HEK293 (cell line): ENCODE results near the gene TEX2.

Experiments
- CTCF ChIA-PET: fragments of 350-600 bp; formaldehyde crosslinking; extraction: SDS; loops from one replicate; lab custom pipeline; 2021; ENCODE audit warnings: antibody characterized with exemption; lab: Yijun Ruan, JAX
- POLR2A ChIA-PET: fragments of 300-600 bp; formaldehyde crosslinking; extraction: SDS; loops from one replicate; lab custom pipeline; 2020; ENCODE audit warnings: antibody characterized with exemption, inconsistent platforms; lab: Yijun Ruan, JAX
- H3K27ac ChIP-seq: fragments of 200-500 bp; sonication (Bioruptor generic); 2 replicates; pipeline ENCODE4 v1.5.1; 2014; ENCODE audit warnings: low read depth, low read length, control low read depth, inconsistent platforms; ENCODE audit errors: extremely low read depth
- H3K36me3 ChIP-seq, 2 experiments: fragments of 200-500 bp in 1 of 2; sonication (Bioruptor generic) in 1 of 2; 1 replicate in 1 of 2; 2 replicates in 1 of 2; pipeline ENCODE4 v1.5.1; 2014 to 2017; ENCODE audit warnings: inconsistent platforms in 2 of 2, low read length in 2 of 2; ENCODE audit not compliant: control insufficient read depth in 2 of 2, insufficient read depth in 1 of 2
- H3K4me1 ChIP-seq: fragments of 200-500 bp; sonication (Bioruptor generic); 2 replicates; pipeline ENCODE4 v1.5.1; 2014; ENCODE audit warnings: mild to moderate bottlenecking, low read length, inconsistent platforms; ENCODE audit not compliant: control insufficient read depth, insufficient read depth
- H3K4me3 ChIP-seq: 2 replicates; pipeline ENCODE4 v1.5.1; 2011; ENCODE audit warnings: low read depth, mild to moderate bottlenecking, control low read depth, low read length, moderate library complexity
- H3K9me3 ChIP-seq: fragments of 200-500 bp; sonication (Bioruptor generic); 2 replicates; pipeline ENCODE4 v1.5.1; 2014; ENCODE audit warnings: low read depth, low read length, inconsistent platforms; ENCODE audit not compliant: control insufficient read depth, insufficient read depth
- YY2 ChIP-seq: fragments of 450-650 bp; formaldehyde crosslinking; IDR thresholded peaks from 2 replicates; pipeline ENCODE4 v1.5.1; 2016; ENCODE audit warnings: missing biosample characterization, missing genetic modification characterization
- ZBTB17 ChIP-seq: fragments of 450-650 bp; formaldehyde crosslinking; IDR thresholded peaks from 2 replicates; pipeline ENCODE4 v1.5.1; 2016; ENCODE audit warnings: missing biosample characterization, missing genetic modification characterization
- ZNF140 ChIP-seq: fragments of 450-650 bp; formaldehyde crosslinking; IDR thresholded peaks from 2 replicates; pipeline ENCODE4 v1.5.1; 2016; ENCODE audit warnings: missing biosample characterization, missing genetic modification characterization
- ZNF211 ChIP-seq: fragments of 450-650 bp; formaldehyde crosslinking; IDR thresholded peaks from 2 replicates; pipeline ENCODE4 v1.5.1; 2016; ENCODE audit warnings: low read depth, missing biosample characterization, missing genetic modification characterization
- ZNF423 ChIP-seq: fragments of 450-650 bp; formaldehyde crosslinking; IDR thresholded peaks from 2 replicates; pipeline ENCODE4 v1.5.1; 2016; ENCODE audit warnings: missing biosample characterization, missing genetic modification characterization
- ZNF600 ChIP-seq: fragments of 450-650 bp; formaldehyde crosslinking; IDR thresholded peaks from 2 replicates; pipeline ENCODE4 v1.5.1; 2016; ENCODE audit warnings: missing biosample characterization, missing genetic modification characterization
- ZNF670 ChIP-seq: fragments of 450-650 bp; formaldehyde crosslinking; IDR thresholded peaks from 2 replicates; pipeline ENCODE4 v1.5.1; 2016; ENCODE audit warnings: missing biosample characterization, missing genetic modification characterization, low read depth
- ZNF843 ChIP-seq: fragments of 450-650 bp; formaldehyde crosslinking; IDR thresholded peaks from 2 replicates; pipeline ENCODE4 v1.5.1; 2016; ENCODE audit warnings: missing biosample characterization, missing genetic modification characterization
- TF ChIP-seq, protein P1 (sequence below): fragments of 450-650 bp; formaldehyde crosslinking; optimal IDR thresholded peaks from 2 replicates; pipeline ENCODE3; 2016; ENCODE audit warnings: missing biosample characterization, mild to moderate bottlenecking, missing genetic modification characterization
- TF ChIP-seq, protein P2 (sequence below): fragments of 450-650 bp; formaldehyde crosslinking; conservative IDR thresholded peaks from 2 replicates; pipeline ENCODE4 v1.5.1; 2016; ENCODE audit warnings: low read depth, missing biosample characterization, missing genetic modification characterization
- TF ChIP-seq, protein P3 (sequence below): fragments of 450-650 bp; formaldehyde crosslinking; IDR thresholded peaks from 2 replicates; pipeline ENCODE4 v1.5.1; 2017; ENCODE audit warnings: missing biosample characterization, missing genetic modification characterization
- TF ChIP-seq, protein P4 (sequence below): fragments of 450-650 bp; formaldehyde crosslinking; IDR thresholded peaks from 2 replicates; pipeline ENCODE4 v1.5.1; 2016; ENCODE audit warnings: missing biosample characterization, missing genetic modification characterization
- TF ChIP-seq, protein P5 (sequence below): fragments of 450-650 bp; IDR thresholded peaks from 2 replicates; pipeline ENCODE4 v1.5.1; 2018; ENCODE audit warnings: missing biosample characterization, missing genetic modification characterization

TEX2 gene

DNA sequence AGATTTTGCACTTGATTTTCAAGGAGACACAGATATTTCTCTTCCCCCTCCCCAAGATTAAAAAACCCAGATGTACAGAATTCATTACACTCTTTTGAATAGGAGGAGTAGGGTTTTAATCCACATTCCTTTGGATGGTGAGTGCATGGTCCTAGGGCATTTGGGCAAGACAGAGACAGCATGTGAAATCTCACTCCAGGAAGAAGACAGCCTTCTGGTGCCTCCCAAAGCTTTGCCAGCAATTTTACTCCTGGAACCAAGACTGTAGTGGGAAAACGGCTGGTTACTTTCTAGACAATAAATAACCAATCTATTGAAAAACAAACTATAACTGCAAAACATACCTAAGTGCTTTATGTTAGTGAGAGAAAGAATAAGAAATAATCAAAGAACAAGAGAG lies 15.2 kb downstream of the TEX2 start:
- POLR2A ChIA-PET, result no interaction called here
- no peak for TF ChIP-seq ZNF843 (tag by site-specific recombination)
- TF ChIP-seq ZNF140 (tag by site-specific recombination), result no peak
- TF ChIP-seq YY2 (tag by site-specific recombination), result no peak
- TF ChIP-seq, protein P1, sequence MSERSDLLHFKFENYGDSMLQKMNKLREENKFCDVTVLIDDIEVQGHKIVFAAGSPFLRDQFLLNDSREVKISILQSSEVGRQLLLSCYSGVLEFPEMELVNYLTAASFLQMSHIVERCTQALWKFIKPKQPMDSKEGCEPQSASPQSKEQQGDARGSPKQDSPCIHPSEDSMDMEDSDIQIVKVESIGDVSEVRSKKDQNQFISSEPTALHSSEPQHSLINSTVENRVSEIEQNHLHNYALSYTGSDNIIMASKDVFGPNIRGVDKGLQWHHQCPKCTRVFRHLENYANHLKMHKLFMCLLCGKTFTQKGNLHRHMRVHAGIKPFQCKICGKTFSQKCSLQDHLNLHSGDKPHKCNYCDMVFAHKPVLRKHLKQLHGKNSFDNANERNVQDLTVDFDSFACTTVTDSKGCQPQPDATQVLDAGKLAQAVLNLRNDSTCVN (tag by site-specific recombination), result no peak
- TF ChIP-seq, protein P2, sequence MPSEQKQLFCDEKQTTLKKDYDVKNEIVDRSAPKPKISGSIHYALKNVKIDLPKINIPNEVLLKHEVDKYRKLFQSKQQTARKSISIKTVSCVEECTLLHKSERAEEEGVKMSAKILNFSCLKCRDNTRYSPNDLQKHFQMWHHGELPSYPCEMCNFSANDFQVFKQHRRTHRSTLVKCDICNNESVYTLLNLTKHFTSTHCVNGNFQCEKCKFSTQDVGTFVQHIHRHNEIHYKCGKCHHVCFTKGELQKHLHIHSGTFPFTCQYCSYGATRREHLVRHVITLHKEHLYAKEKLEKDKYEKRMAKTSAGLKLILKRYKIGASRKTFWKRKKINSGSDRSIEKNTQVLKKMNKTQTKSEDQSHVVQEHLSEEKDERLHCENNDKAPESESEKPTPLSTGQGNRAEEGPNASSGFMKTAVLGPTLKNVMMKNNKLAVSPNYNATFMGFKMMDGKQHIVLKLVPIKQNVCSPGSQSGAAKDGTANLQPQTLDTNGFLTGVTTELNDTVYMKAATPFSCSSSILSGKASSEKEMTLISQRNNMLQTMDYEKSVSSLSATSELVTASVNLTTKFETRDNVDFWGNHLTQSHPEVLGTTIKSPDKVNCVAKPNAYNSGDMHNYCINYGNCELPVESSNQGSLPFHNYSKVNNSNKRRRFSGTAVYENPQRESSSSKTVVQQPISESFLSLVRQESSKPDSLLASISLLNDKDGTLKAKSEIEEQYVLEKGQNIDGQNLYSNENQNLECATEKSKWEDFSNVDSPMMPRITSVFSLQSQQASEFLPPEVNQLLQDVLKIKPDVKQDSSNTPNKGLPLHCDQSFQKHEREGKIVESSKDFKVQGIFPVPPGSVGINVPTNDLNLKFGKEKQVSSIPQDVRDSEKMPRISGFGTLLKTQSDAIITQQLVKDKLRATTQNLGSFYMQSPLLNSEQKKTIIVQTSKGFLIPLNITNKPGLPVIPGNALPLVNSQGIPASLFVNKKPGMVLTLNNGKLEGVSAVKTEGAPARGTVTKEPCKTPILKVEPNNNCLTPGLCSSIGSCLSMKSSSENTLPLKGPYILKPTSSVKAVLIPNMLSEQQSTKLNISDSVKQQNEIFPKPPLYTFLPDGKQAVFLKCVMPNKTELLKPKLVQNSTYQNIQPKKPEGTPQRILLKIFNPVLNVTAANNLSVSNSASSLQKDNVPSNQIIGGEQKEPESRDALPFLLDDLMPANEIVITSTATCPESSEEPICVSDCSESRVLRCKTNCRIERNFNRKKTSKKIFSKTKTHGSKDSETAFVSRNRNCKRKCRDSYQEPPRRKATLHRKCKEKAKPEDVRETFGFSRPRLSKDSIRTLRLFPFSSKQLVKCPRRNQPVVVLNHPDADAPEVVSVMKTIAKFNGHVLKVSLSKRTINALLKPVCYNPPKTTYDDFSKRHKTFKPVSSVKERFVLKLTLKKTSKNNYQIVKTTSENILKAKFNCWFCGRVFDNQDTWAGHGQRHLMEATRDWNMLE (tag by site-specific recombination), result no peak
- TF ChIP-seq ZBTB17 (tag by site-specific recombination), result no peak
- no peak for TF ChIP-seq ZNF423 (tag by site-specific recombination)
- TF ChIP-seq ZNF211 (tag by site-specific recombination), result no peak
- TF ChIP-seq, protein P3, sequence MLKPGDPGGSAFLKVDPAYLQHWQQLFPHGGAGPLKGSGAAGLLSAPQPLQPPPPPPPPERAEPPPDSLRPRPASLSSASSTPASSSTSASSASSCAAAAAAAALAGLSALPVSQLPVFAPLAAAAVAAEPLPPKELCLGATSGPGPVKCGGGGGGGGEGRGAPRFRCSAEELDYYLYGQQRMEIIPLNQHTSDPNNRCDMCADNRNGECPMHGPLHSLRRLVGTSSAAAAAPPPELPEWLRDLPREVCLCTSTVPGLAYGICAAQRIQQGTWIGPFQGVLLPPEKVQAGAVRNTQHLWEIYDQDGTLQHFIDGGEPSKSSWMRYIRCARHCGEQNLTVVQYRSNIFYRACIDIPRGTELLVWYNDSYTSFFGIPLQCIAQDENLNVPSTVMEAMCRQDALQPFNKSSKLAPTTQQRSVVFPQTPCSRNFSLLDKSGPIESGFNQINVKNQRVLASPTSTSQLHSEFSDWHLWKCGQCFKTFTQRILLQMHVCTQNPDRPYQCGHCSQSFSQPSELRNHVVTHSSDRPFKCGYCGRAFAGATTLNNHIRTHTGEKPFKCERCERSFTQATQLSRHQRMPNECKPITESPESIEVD, result no peak
- no peak for TF ChIP-seq ZNF600 (tag by site-specific recombination)
- TF ChIP-seq, protein P4, sequence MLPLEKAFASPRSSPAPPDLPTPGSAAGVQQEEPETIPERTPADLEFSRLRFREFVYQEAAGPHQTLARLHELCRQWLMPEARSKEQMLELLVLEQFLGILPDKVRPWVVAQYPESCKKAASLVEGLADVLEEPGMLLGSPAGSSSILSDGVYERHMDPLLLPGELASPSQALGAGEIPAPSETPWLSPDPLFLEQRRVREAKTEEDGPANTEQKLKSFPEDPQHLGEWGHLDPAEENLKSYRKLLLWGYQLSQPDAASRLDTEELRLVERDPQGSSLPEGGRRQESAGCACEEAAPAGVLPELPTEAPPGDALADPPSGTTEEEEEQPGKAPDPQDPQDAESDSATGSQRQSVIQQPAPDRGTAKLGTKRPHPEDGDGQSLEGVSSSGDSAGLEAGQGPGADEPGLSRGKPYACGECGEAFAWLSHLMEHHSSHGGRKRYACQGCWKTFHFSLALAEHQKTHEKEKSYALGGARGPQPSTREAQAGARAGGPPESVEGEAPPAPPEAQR, result no peak
- TF ChIP-seq ZNF670 (tag by site-specific recombination), result no peak
- TF ChIP-seq, protein P5, sequence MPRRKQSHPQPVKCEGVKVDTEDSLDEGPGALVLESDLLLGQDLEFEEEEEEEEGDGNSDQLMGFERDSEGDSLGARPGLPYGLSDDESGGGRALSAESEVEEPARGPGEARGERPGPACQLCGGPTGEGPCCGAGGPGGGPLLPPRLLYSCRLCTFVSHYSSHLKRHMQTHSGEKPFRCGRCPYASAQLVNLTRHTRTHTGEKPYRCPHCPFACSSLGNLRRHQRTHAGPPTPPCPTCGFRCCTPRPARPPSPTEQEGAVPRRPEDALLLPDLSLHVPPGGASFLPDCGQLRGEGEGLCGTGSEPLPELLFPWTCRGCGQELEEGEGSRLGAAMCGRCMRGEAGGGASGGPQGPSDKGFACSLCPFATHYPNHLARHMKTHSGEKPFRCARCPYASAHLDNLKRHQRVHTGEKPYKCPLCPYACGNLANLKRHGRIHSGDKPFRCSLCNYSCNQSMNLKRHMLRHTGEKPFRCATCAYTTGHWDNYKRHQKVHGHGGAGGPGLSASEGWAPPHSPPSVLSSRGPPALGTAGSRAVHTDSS, result no peak
- TF ChIP-seq, all 188 proteins: peak for 0
- Histone ChIP-seq H3K9me3 (no peaks in the 10 kb centered on the region), H3K4me1 (no peaks in the 10 kb centered on the region), H3K4me3 (no peak overlapping the region), H3K27ac (no peak overlapping the region), H3K36me3 (no peaks in the 10 kb centered on the region)
- CTCF ChIA-PET, result interaction anchor here (0.9 kb wide), 1 partner anchor 12 kb away, joined by 3 read pairs; no protein-coding TSS in a partner anchor
